Mesenchymal stem cell (in vitro differentiated cells and primary cell): Measurements from ENCODE around the gene CD160. TPM values are rescaled to one million over a fixed set of nuclear protein-coding genes. Genes with fewer than 3 reads are reported as not detected.
"Not testable (repeated sequence)": the region's sequence is repeated elsewhere in the genome, so short reads cannot be mapped to it uniquely, and the experiment has no call there.

Source experiments
- DNase-seq: peaks from one replicate; pipeline ENCODE4 v3.0.0-alpha.2; 2013
- H2AFZ ChIP-seq: one replicate; pipeline ENCODE4 v1.6.1; 2013; ENCODE audit warnings: low read depth, mild to moderate bottlenecking, control low read depth, inconsistent platforms, low read length, moderate library complexity
- H2AK5ac ChIP-seq: 2 replicates; pipeline ENCODE4 v1.6.1; 2013; ENCODE audit warnings: low read length, moderate library complexity, mild to moderate bottlenecking, inconsistent platforms; ENCODE audit not compliant: severe bottlenecking
- H2BK120ac ChIP-seq: one replicate; pipeline ENCODE4 v1.6.1; 2013; ENCODE audit warnings: low read depth, mild to moderate bottlenecking, inconsistent platforms, low read length, moderate library complexity
- H2BK12ac ChIP-seq, 2 experiments: one replicate each; pipeline ENCODE4 v1.6.1; 2013; ENCODE audit warnings: inconsistent platforms in 2 of 2, low read length in 2 of 2, mild to moderate bottlenecking in 2 of 2, moderate library complexity in 2 of 2, control low read depth in 1 of 2
- H2BK15ac ChIP-seq: one replicate; pipeline ENCODE4 v1.6.1; 2013; ENCODE audit warnings: mild to moderate bottlenecking, low read depth, inconsistent platforms; ENCODE audit not compliant: poor library complexity, severe bottlenecking
- H2BK5ac ChIP-seq: 2 replicates; pipeline ENCODE4 v1.6.1; 2013; ENCODE audit warnings: low read depth, mild to moderate bottlenecking, low read length, control low read depth, inconsistent platforms; ENCODE audit not compliant: poor library complexity, severe bottlenecking
- H3K14ac ChIP-seq, 2 experiments: one replicate each; pipeline ENCODE4 v1.6.1; 2013; ENCODE audit warnings: inconsistent platforms in 2 of 2, low read length in 2 of 2, control low read depth in 1 of 2, mild to moderate bottlenecking in 1 of 2, moderate library complexity in 1 of 2
- H3K18ac ChIP-seq, 2 experiments: one replicate each; pipeline ENCODE4 v1.6.1; 2013; ENCODE audit warnings: inconsistent platforms in 2 of 2, low read length in 2 of 2, control low read depth in 1 of 2, low read depth in 1 of 2, mild to moderate bottlenecking in 1 of 2
- H3K23ac ChIP-seq, 2 experiments: one replicate each; pipeline ENCODE4 v1.6.1; 2013; ENCODE audit warnings: inconsistent platforms in 2 of 2, low read length in 2 of 2, mild to moderate bottlenecking in 2 of 2, moderate library complexity in 2 of 2, control low read depth in 1 of 2
- H3K27ac ChIP-seq: 2 replicates; pipeline ENCODE4 v1.5.1; 2013; ENCODE audit warnings: mild to moderate bottlenecking, moderate library complexity, low read length, control low read depth, inconsistent platforms; ENCODE audit not compliant: poor library complexity, severe bottlenecking
- H3K27me3 ChIP-seq, 2 experiments: 2 replicates each; pipeline versions ENCODE4 v1.6.1 to v1.7.0; 2013; ENCODE audit warnings: low read length in 2 of 2, mild to moderate bottlenecking in 2 of 2, moderate library complexity in 2 of 2, control low read depth in 1 of 2, inconsistent platforms in 1 of 2; ENCODE audit not compliant: control insufficient read depth in 1 of 2, insufficient read depth in 1 of 2
- H3K36me3 ChIP-seq, 2 experiments: 2 replicates each; pipeline versions ENCODE4 v1.6.1 to v1.7.0; 2013; ENCODE audit warnings: low read length in 2 of 2, control low read depth in 1 of 2, inconsistent platforms in 1 of 2, low read depth in 1 of 2, mild to moderate bottlenecking in 1 of 2; ENCODE audit not compliant: insufficient read depth in 2 of 2, control insufficient read depth in 1 of 2
- H3K4ac ChIP-seq, 2 experiments: one replicate each; pipeline ENCODE4 v1.6.1; 2013; ENCODE audit warnings: inconsistent platforms in 2 of 2, low read length in 2 of 2, mild to moderate bottlenecking in 2 of 2, moderate library complexity in 2 of 2, control low read depth in 1 of 2, low read depth in 1 of 2
- H3K4me1 ChIP-seq: 2 replicates; pipeline ENCODE4 v1.6.1; 2013; ENCODE audit warnings: low read depth, low read length, control low read depth; ENCODE audit not compliant: control insufficient read depth, insufficient read depth
- H3K4me2 ChIP-seq: 2 replicates; pipeline ENCODE4 v1.6.1; 2013; ENCODE audit warnings: low read length, mild to moderate bottlenecking, inconsistent platforms; ENCODE audit not compliant: poor library complexity, severe bottlenecking
- H3K4me3 ChIP-seq, 2 experiments: 2 replicates each; pipeline versions ENCODE4 v1.5.1 to v1.7.0; 2013; ENCODE audit warnings: low read length in 2 of 2, mild to moderate bottlenecking in 2 of 2, control low read depth in 1 of 2, low read depth in 1 of 2; ENCODE audit not compliant: insufficient read depth in 1 of 2
- H3K79me1 ChIP-seq: replicated peaks from 2 replicates; pipeline ENCODE4 v1.6.1; 2013; ENCODE audit warnings: mild to moderate bottlenecking, control low read depth, low read length, inconsistent platforms; ENCODE audit not compliant: poor library complexity, severe bottlenecking
- H3K9ac ChIP-seq: 2 replicates; pipeline ENCODE4 v1.7.0; 2013; ENCODE audit warnings: mild to moderate bottlenecking, low read length, moderate library complexity
- H3K9me3 ChIP-seq: 2 replicates; pipeline ENCODE4 v1.7.0; 2013; ENCODE audit warnings: mild to moderate bottlenecking, low read length; ENCODE audit not compliant: control insufficient read depth
- H4K8ac ChIP-seq: one replicate; pipeline ENCODE4 v1.6.1; 2013; ENCODE audit warnings: inconsistent platforms, mild to moderate bottlenecking, low read length, moderate library complexity
- H4K91ac ChIP-seq: one replicate; pipeline ENCODE4 v1.6.1; 2013; ENCODE audit warnings: mild to moderate bottlenecking, low read length, inconsistent platforms
- WGBS: methylation state at CpG from one replicate; pipeline ENCODE4 v1.1.7; 2013; ENCODE audit warnings: mixed read lengths; 5-methylcytosine and 5-hydroxymethylcytosine counted together
- polyA plus RNA-seq, 2 experiments: library from polyadenylated mRNA; stranded (reverse); fragments of 200-250 nt; gene quantifications; one replicate each; pipeline ENCODE4 v1.2.3, GENCODE V29; 2013

CD160 gene
- not detected for polyA plus RNA-seq (2013, experiment 1 of 2)
- polyA plus RNA-seq (2013, experiment 2 of 2): not detected

- no peak within 1 kb of the TSS for H3K4ac ChIP-seq
- peak within 1 kb of the TSS; percentile 5 for H3K27ac ChIP-seq
- H3K23ac ChIP-seq: no peak within 1 kb of the TSS
- no peak within 1 kb of the TSS for H4K91ac ChIP-seq
- peaks cover 28% of the 10 kb centered on the region for H3K4me1 ChIP-seq
- H3K18ac ChIP-seq: no peak within 1 kb of the TSS
- H2BK5ac ChIP-seq: no peak within 1 kb of the TSS
- H2BK120ac ChIP-seq: no peak within 1 kb of the TSS
- H3K14ac ChIP-seq: no peak within 1 kb of the TSS
- no peak within 1 kb of the TSS for H2AFZ ChIP-seq
- no peak within 1 kb of the TSS for H4K8ac ChIP-seq
- no peaks in the 10 kb centered on the region for H3K79me1 ChIP-seq
- no peak within 1 kb of the TSS for H3K4me2 ChIP-seq
- H2BK15ac ChIP-seq: no peak within 1 kb of the TSS
- H3K9ac ChIP-seq: peak within 1 kb of the TSS; percentile 90
- H3K27me3 ChIP-seq: no peaks in the 10 kb centered on the region
- H3K36me3 ChIP-seq: no peaks in the 10 kb centered on the region
- H2AK5ac ChIP-seq: peak within 1 kb of the TSS; percentile 31
- 97% methylated on average over 10 of the region's 12 CpGs for WGBS
- no peaks in the 10 kb centered on the region for H3K9me3 ChIP-seq
- no peak within 1 kb of the TSS for H3K4me3 ChIP-seq
- no peak for DNase-seq
- H2BK12ac ChIP-seq: no peak within 1 kb of the TSS
Measured at GRCh38 chr1:145719230-145720079, at the start of gene CD160. CD160 (plus strand) TSS chr1:145719499; CDS start chr1:145728328, 8,829 bp downstream.

DNA sequence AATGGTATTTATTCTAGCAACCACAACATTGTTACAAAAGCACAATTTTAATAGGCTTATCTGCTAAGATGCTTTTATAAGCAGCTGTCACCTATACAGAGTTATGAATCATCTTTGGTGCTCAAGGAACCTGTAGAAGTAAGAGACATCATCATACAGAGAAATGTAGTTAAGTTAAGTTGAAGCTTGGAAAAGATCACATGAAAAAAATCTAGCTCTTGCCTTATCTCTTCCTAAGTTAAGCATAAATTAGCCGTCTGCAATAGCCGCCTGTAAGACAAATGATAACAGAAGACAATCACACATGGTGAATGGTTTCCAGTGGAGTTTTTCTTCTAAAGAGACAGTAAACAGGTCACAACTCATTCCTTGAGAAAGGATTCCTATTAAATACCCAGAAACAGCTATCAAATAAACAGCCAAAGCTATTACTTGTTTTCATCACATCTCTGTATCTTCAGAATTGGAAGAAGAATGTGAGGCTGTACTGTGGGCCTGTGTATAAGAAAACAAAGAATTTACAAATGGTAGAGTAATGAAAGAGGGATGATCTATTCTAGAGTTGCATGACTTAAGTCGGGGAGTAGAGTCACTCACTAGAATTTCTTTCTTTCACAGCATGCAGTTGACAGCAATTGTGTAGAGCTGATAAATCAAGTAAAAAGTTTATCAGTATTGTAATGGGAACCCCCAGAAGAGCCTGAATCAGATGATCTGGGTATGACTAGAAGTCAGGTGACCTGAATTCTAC is 48.1 kb upstream of the CD160 start:
- not testable (repeated sequence) for DNase-seq, H3K4me3 ChIP-seq, H2AK5ac ChIP-seq, H3K18ac ChIP-seq, H3K79me1 ChIP-seq, H4K8ac ChIP-seq, H3K4me2 ChIP-seq, H2AFZ ChIP-seq, H3K4me1 ChIP-seq, H2BK5ac ChIP-seq, H2BK12ac ChIP-seq, H3K36me3 ChIP-seq, H3K4ac ChIP-seq, H3K9me3 ChIP-seq, H3K9ac ChIP-seq, H3K27ac ChIP-seq, H3K14ac ChIP-seq, H2BK15ac ChIP-seq, H3K23ac ChIP-seq, H4K91ac ChIP-seq, H2BK120ac ChIP-seq, H3K27me3 ChIP-seq
- no CpG with 5 or more reads among the region's 3 CpGs for WGBS

DNA sequence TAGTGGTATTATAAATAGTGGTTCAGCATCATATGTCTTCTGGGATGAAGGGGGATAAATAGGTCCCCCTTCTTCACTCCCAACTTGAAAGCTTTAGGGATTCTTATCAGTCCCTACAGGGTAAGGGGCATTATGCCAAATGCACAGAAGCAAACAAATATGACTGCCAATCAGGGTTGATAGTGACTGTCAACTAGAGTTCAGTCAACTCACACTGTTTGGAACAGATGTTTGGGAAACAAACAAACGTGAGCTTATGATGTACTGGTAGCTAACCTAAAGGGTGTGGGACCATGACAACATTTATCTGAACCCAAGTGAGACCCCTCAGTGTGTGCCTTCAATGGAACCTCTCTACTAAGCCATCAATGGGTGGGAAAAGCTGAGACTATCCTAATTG is 46.1 kb upstream of the CD160 start:
- not testable (repeated sequence) for H3K23ac ChIP-seq, H3K79me1 ChIP-seq, H3K4me2 ChIP-seq, H3K27me3 ChIP-seq, H2BK5ac ChIP-seq, H2AFZ ChIP-seq, H2BK15ac ChIP-seq, H3K18ac ChIP-seq, H3K9me3 ChIP-seq, H4K91ac ChIP-seq, H3K4me1 ChIP-seq, H2AK5ac ChIP-seq, H3K4me3 ChIP-seq, H2BK12ac ChIP-seq, H4K8ac ChIP-seq, H2BK120ac ChIP-seq, H3K27ac ChIP-seq, H3K9ac ChIP-seq, DNase-seq, H3K14ac ChIP-seq, H3K4ac ChIP-seq, H3K36me3 ChIP-seq
- WGBS: no CpG with 5 or more reads among the region's 1 CpG

DNA sequence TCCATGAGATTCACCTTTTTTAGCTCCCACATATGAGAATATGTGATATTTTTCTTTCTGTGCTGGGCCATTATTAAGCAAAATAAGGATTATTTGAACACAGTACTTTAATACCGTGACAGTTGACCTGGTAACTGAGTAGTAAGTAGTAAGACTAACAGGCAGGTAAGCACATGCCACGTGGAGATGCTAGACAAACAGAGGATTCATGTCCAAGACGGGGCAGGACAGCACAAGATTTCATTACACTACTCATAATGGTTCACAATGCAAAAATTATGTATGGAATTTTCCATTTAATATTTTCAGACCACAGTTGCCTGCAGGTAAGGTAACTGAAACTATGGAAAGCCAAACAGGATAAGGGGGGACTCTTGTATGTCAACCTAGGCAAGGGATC is 34.4 kb upstream of the CD160 start:
- H2BK15ac ChIP-seq, H3K18ac ChIP-seq, H3K9me3 ChIP-seq, H2AFZ ChIP-seq, H3K23ac ChIP-seq, H4K91ac ChIP-seq, H3K4me2 ChIP-seq, H3K79me1 ChIP-seq, H4K8ac ChIP-seq, H2BK5ac ChIP-seq, H3K27me3 ChIP-seq, H2BK120ac ChIP-seq, H3K4me1 ChIP-seq, H3K4me3 ChIP-seq, DNase-seq, H2AK5ac ChIP-seq, H3K4ac ChIP-seq, H3K27ac ChIP-seq, H3K36me3 ChIP-seq, H3K9ac ChIP-seq, H3K14ac ChIP-seq, H2BK12ac ChIP-seq: not testable (repeated sequence)
- WGBS: no CpG with 5 or more reads among the region's 3 CpGs
